Common myeloid progenitor, CD34-positive (primary cell): ENCODE results near the gene GRIK1.

ENCODE experiments used
- CTCF ChIA-PET: fragments of 350-600 bp; sonication (Branson Sonifier 250); formaldehyde crosslinking; loops from one replicate; lab custom pipeline; 2021; ENCODE audit warnings: antibody characterized with exemption; lab: Charles Lee
- POLR2A ChIA-PET: fragments of 350-600 bp; sonication (Branson Sonifier 250); formaldehyde crosslinking; loops from one replicate; lab custom pipeline; 2021; ENCODE audit warnings: antibody characterized with exemption; lab: Charles Lee
- DNase-seq, 3 donors: peaks; one replicate each; pipeline versions ENCODE4 v3.0.0 to v3.0.0-alpha.2; 2013
- H3K27ac ChIP-seq, 2 experiments: 1 replicate in 1 of 2; 2 replicates in 1 of 2; pipeline ENCODE4 v1.7.0; 2013; ENCODE audit warnings: inconsistent platforms in 2 of 2, low read length in 2 of 2, mild to moderate bottlenecking in 2 of 2, low read depth in 1 of 2, moderate library complexity in 1 of 2; ENCODE audit not compliant: severe bottlenecking in 2 of 2, insufficient read depth in 1 of 2, poor library complexity in 1 of 2
- H3K27me3 ChIP-seq, 5 experiments: replicated peaks in 2 of 5; 1 replicate in 3 of 5; 2 replicates in 2 of 5; pipeline versions ENCODE4 v1.6.1 to v1.7.0; 2013; ENCODE audit warnings: low read length in 4 of 5, mild to moderate bottlenecking in 2 of 5, moderate library complexity in 2 of 5, inconsistent platforms in 1 of 5; ENCODE audit not compliant: insufficient read depth in 5 of 5, control insufficient read depth in 4 of 5
- H3K36me3 ChIP-seq, 4 experiments: 1 replicate in 2 of 4; 2 replicates in 2 of 4; pipeline versions ENCODE4 v1.6.1 to v1.7.0; 2013; ENCODE audit warnings: low read length in 3 of 4, control low read depth in 1 of 4, mild to moderate bottlenecking in 1 of 4; ENCODE audit not compliant: control insufficient read depth in 4 of 4, insufficient read depth in 4 of 4
- H3K4me1 ChIP-seq, 4 experiments: 1 replicate in 3 of 4; 2 replicates in 1 of 4; pipeline versions ENCODE4 v1.6.1 to v1.7.1; 2013; ENCODE audit warnings: low read length in 3 of 4, mild to moderate bottlenecking in 3 of 4, control low read depth in 1 of 4, inconsistent platforms in 1 of 4, moderate library complexity in 1 of 4; ENCODE audit not compliant: control insufficient read depth in 4 of 4, insufficient read depth in 4 of 4; ENCODE audit errors: control extremely low read depth in 1 of 4
- H3K4me3 ChIP-seq, 7 experiments: 1 replicate in 4 of 7; 2 replicates in 3 of 7; pipeline versions ENCODE4 v1.5.1 to v1.7.0; 2013; ENCODE audit warnings: mild to moderate bottlenecking in 7 of 7, low read length in 6 of 7, moderate library complexity in 6 of 7, inconsistent platforms in 2 of 7, low read depth in 2 of 7, control low read depth in 1 of 7; ENCODE audit not compliant: insufficient read depth in 4 of 7, control insufficient read depth in 1 of 7; ENCODE audit errors: extremely low read depth in 1 of 7
- H3K9me3 ChIP-seq, 5 experiments: 1 replicate in 4 of 5; 2 replicates in 1 of 5; pipeline versions ENCODE4 v1.6.1 to v1.7.1; 2013; ENCODE audit warnings: low read length in 4 of 5, mild to moderate bottlenecking in 2 of 5, inconsistent platforms in 1 of 5, low read depth in 1 of 5, moderate library complexity in 1 of 5; ENCODE audit not compliant: control insufficient read depth in 4 of 5, insufficient read depth in 2 of 5; ENCODE audit errors: control extremely low read depth in 1 of 5
- WGBS: methylation state at CpG from one replicate; pipeline ENCODE4 v1.1.5; 2013; ENCODE audit not compliant: insufficient coverage; 5-methylcytosine and 5-hydroxymethylcytosine counted together

GRIK1 gene

DNA sequence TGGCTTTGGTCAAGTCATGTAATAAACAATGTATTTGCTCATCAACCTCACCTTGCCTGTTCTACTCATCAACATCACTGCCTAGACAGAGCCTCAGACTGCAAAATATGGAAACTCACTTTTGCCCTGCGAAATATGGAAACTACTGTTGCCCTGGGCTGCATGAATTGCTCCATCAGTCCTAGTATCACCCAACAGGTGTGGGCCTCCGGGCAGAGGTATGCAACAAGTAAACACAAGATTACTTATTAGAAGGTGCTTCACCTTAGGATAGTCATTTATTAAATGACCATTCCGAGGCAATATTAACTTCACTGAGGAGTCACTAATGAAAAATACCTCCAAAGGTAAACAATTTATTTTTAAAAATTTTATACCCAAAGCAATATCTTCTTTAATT, 354.3 kb downstream of the GRIK1 start:
- no peak overlapping the region for H3K27ac ChIP-seq
- H3K27me3 ChIP-seq, result no peaks in the 10 kb centered on the region
- H3K9me3 ChIP-seq, result no peaks in the 10 kb centered on the region
- POLR2A ChIA-PET, result no interaction called here
- DNase-seq, result no peak
- no peak overlapping the region for H3K4me3 ChIP-seq
- 100% methylated on average over 2 of the region's 3 CpGs for WGBS
- CTCF ChIA-PET, result no interaction called here
- no peaks in the 10 kb centered on the region for H3K36me3 ChIP-seq
- no peaks in the 10 kb centered on the region for H3K4me1 ChIP-seq

DNA sequence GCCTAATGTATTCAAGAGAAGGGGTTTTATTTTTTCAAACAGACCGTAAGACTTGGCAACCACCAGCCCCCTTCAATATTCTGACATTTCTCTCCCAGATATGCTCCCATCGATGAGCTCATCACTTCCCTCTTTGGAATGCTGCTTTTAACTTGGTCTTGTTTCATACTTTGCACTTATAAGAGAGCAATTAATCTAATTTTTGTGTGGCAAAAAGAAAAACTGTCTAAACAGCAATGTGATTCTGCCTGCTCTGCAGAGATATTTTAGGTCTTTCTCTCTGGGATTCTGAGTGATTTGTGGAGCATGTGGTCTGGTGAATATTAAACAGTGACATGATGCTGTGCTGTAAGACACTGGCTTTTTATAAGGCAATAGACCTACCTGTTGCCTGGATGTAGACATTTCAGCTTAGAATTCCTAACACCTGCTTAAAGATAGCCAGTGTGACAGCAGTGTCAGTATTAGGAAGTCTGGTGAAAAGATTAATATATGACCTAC, 356.3 kb downstream of the GRIK1 start:
- ChIA-PET CTCF (no interaction called here), POLR2A (no interaction called here)
- H3K9me3 ChIP-seq, result no peaks in the 10 kb centered on the region
- H3K4me1 ChIP-seq, result no peaks in the 10 kb centered on the region
- no peak overlapping the region for H3K27ac ChIP-seq
- no CpG with 5 or more reads among the region's 2 CpGs for WGBS
- H3K4me3 ChIP-seq, result no peak overlapping the region
- H3K36me3 ChIP-seq, result no peaks in the 10 kb centered on the region
- H3K27me3 ChIP-seq, result no peaks in the 10 kb centered on the region
- DNase-seq, result no peak

DNA sequence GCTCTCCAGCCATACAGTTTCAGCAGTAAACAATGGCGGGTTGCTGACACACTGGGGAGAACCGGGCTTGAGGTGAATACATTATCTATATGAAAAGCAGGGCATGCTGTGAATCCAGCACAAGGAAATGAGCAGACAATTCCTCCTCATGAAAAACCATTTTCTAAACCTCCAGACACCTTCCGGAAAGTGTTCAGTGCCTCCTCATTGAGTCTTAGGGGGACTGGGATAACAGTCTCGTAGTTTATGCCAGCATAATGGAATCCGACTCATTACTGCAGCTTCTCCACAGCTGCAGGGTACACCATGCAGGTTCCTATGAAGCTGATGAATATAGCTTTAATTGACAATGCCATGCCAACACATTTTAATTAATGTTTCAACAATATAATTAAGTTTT, 356.9 kb downstream of the GRIK1 start:
- H3K36me3 ChIP-seq, result no peaks in the 10 kb centered on the region
- DNase-seq, result no peak
- WGBS, result 100% methylated on average over 2 of the region's 5 CpGs
- ChIA-PET CTCF (no interaction called here), POLR2A (no interaction called here)
- no peak overlapping the region for H3K27ac ChIP-seq
- H3K4me1 ChIP-seq, result no peaks in the 10 kb centered on the region
- no peaks in the 10 kb centered on the region for H3K27me3 ChIP-seq
- H3K4me3 ChIP-seq, result no peak overlapping the region
- no peaks in the 10 kb centered on the region for H3K9me3 ChIP-seq

DNA sequence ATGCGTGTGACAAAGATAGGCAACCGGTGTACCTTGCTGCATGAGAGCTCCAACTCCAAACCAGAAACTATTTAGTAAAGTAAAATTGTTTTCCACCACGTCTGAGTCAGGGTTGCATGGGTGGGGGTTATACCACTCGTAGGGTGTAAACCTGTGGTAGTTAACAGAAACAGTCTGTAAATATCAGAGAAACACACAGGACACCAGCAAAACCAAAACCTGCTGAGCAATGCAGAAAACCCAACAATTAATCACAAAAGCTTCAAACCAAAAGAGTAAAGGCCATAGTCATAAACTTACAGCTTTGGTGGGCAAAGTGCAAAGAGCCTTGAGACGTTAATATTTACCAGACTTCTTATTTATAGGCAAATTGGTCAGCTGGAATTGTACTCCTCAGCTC, 358.4 kb downstream of the GRIK1 start:
- CTCF ChIA-PET, result no interaction called here
- Histone ChIP-seq H3K4me3 (no peak overlapping the region), H3K9me3 (no peaks in the 10 kb centered on the region), H3K27ac (no peak overlapping the region), H3K4me1 (no peaks in the 10 kb centered on the region), H3K36me3 (no peaks in the 10 kb centered on the region), H3K27me3 (no peaks in the 10 kb centered on the region)
- POLR2A ChIA-PET, result no interaction called here
- no peak for DNase-seq
- 100% methylated on average over 1 of the region's 5 CpGs for WGBS

DNA sequence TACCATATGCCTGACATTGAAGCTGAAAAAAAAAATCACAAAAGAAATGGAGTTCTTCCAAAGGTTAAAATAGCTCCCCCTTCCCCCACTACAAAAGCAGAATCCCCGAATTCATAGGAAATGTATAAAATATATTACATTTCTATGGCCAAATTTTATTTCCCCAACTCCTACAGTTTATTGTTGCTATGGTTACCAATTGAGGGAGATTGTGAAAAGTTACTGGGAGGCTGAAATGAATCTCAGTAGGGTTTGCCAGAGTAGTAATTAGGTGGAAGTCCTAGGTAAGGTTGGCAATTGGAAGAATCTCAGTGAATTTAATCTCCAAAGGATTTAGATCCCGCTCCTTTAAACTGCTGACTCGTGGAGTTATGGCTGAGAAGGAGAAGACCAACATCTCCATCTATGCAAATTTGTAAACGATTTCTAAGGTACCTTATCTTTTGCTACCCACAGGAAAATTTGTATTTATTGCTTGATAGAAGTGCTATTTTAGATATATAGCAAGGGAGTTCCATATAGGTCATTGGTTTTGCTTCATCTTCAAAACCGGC, 359.0 kb downstream of the GRIK1 start:
- DNase-seq, result no peak
- H3K9me3 ChIP-seq, result no peaks in the 10 kb centered on the region
- ChIA-PET CTCF (no interaction called here), POLR2A (no interaction called here)
- no peak overlapping the region for H3K4me3 ChIP-seq
- H3K4me1 ChIP-seq, result no peaks in the 10 kb centered on the region
- no peaks in the 10 kb centered on the region for H3K36me3 ChIP-seq
- 100% methylated on average over 1 of the region's 5 CpGs for WGBS
- H3K27me3 ChIP-seq, result no peaks in the 10 kb centered on the region
- H3K27ac ChIP-seq, result no peak overlapping the region

DNA sequence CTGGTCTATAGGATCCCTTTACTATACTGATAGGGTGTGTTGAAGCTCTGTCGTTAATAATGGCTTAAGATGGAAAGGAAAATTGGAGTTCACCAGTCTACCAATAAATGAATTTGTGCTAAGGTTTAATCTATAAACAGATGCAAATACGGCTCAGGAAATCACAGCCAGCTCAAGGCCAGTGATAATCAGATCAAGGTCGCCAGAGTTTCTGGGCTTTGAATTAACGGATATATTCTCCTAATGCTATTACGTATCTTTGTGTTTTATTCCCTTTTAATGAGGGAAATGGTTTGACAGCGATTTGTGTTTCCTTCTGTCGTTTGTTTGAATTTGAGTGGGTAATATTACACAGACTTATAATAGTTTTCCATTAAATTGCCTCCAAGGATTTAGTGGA, 361.5 kb downstream of the GRIK1 start:
- Histone ChIP-seq H3K9me3 (no peaks in the 10 kb centered on the region), H3K27me3 (no peaks in the 10 kb centered on the region), H3K4me3 (no peak overlapping the region), H3K27ac (no peak overlapping the region), H3K4me1 (no peaks in the 10 kb centered on the region), H3K36me3 (no peaks in the 10 kb centered on the region)
- ChIA-PET POLR2A (no interaction called here), CTCF (no interaction called here)
- DNase-seq, result no peak
- WGBS, result 100% methylated on average over 3 of the region's 7 CpGs

DNA sequence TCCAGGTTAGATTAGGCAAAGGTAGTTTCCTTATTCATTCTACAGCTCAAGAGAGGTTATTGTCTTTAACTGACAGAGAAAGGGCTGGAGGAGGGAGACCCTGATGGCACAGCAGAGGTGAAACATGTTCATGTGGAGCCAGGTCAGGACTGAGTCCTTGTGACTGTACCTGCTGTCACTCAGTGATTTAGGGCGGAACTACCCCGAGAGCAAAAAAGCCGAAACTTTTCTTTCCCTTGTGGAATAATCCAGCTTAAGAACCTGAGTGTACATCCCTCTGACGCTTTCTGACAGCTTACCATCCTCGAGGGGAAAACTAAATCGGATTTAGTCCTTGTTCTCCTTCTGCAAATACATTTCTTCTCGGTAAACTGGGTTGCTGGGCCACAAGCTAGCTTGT, 367.8 kb downstream of the GRIK1 start:
- WGBS, result 64% methylated on average over 4 of the region's 7 CpGs
- H3K9me3 ChIP-seq, result no peaks in the 10 kb centered on the region
- CTCF ChIA-PET, result no interaction called here
- H3K27me3 ChIP-seq, result no peaks in the 10 kb centered on the region
- no peak overlapping the region for H3K4me3 ChIP-seq
- peak in 2 of 3 donors; percentile 13 to 24 for DNase-seq
- no peaks in the 10 kb centered on the region for H3K4me1 ChIP-seq
- no peaks in the 10 kb centered on the region for H3K36me3 ChIP-seq
- POLR2A ChIA-PET, result no interaction called here
- H3K27ac ChIP-seq, result no peak overlapping the region
